Measurements from ENCODE around the gene LAMA4. TPM values are rescaled to one million over a fixed set of nuclear protein-coding genes. Genes with fewer than 3 reads are reported as not detected.

Gene LAMA4
- polyA plus RNA-seq, 3 donors from 2014 or later: not detected

GRCh38 chr6:112286010-112286409, 31.6 kb upstream of the LAMA4 start:
- Mint-ChIP-seq H3K36me3 (no peaks in the 10 kb centered on the region), H3K27ac (peak overlapping the region in 3 of 6 donors; percentile 5 to 76 (median 15)), H3K4me3 (peak overlapping the region in 4 of 5 donors; percentile 3 to 56 (median 30)), H3K9me3 (no peaks in the 10 kb centered on the region), H3K27me3 (ENCODE audit: low read depth in 3 of 3) (peaks cover 15 to 51% (median 21%) of the 10 kb centered on the region in 3 donors), H3K4me1 (peaks cover 22 to 38% of the 10 kb centered on the region in 2 donors)
- peak; percentile 81 to 86 (median 85) for DNase-seq

- Mint-ChIP-seq H3K9me3 (no peaks in the 10 kb centered on the region), H3K36me3 (no peaks in the 10 kb centered on the region), H3K4me1 (peaks cover 22 to 38% of the 10 kb centered on the region in 2 donors), H3K27ac (no peak overlapping the region), H3K27me3 (ENCODE audit: low read depth in 3 of 3) (peaks cover 21 to 53% (median 24%) of the 10 kb centered on the region in 3 donors), H3K4me3 (no peak overlapping the region)
- no peak for DNase-seq
Observed at GRCh38 chr6:112284603-112285002, 30.2 kb upstream of the LAMA4 start.

GRCh38 chr6:112283621-112284020, 29.3 kb upstream of the LAMA4 start:
- no peak for DNase-seq
- no peak overlapping the region for H3K4me3 Mint-ChIP-seq
- no peaks in the 10 kb centered on the region for H3K36me3 Mint-ChIP-seq
- peaks cover 19 to 53% (median 26%) of the 10 kb centered on the region in 3 donors for H3K27me3 Mint-ChIP-seq (ENCODE audit: low read depth in 3 of 3)
- no peak overlapping the region for H3K27ac Mint-ChIP-seq
- no peaks in the 10 kb centered on the region for H3K9me3 Mint-ChIP-seq
- H3K4me1 Mint-ChIP-seq: peaks cover 22 to 38% of the 10 kb centered on the region in 2 donors

DNA sequence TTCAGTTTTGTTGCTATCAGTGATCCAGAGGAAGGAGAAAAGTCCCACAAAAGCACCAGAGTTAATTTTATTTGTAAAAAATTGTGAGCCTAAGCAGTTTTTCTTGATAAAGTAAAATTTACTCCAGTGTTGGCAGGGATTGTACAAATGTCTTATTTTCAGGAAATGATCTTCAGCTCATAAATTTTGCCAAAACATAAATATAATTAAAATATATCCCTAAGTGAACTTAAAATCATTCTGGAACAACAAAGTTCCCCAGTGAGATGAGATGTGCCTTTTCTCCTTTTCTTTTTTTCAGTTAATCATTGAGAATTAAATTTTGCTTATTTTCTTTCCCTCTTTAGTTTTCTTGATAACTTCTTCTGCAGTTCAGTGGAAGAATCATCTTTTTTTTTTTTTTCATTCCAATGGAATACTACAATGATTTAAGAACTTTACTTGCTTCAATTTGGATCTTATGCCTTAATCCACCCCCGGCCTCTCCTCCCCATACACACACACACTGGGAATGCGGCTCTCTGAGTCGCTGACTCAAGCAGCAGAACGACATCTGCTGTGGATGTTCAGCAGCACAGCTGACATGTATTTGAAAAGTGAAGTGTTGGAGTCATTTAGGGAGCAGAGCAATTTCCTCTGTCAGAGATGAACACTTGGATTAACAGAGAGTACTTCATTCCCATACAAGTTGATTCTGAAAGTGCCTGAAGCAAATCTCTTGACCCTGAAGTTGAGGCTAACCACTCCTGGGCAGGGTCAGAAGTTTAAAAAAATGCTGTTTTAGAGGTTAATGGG, 27.7 kb upstream of the LAMA4 start:
- Mint-ChIP-seq H3K9me3 (no peaks in the 10 kb centered on the region), H3K27ac (no peak overlapping the region), H3K4me3 (no peak overlapping the region), H3K27me3 (ENCODE audit: low read depth in 3 of 3) (peaks cover 19 to 49% (median 28%) of the 10 kb centered on the region in 3 donors), H3K4me1 (peaks cover 15 to 28% of the 10 kb centered on the region in 2 donors), H3K36me3 (no peaks in the 10 kb centered on the region)
- no peak for DNase-seq

GRCh38 chr6:112279031-112279935, 24.9 kb upstream of the LAMA4 start:
- no peaks in the 10 kb centered on the region for H3K36me3 Mint-ChIP-seq
- no peak for DNase-seq
- H3K27me3 Mint-ChIP-seq (ENCODE audit: low read depth in 3 of 3): peaks cover 19 to 40% (median 22%) of the 10 kb centered on the region in 3 donors
- no peaks in the 10 kb centered on the region for H3K9me3 Mint-ChIP-seq
- no peak overlapping the region for H3K4me3 Mint-ChIP-seq
- H3K27ac Mint-ChIP-seq: no peak overlapping the region
- peaks cover 0 to 1% of the 10 kb centered on the region in 2 donors for H3K4me1 Mint-ChIP-seq

GRCh38 chr6:112275365-112275764, 21.0 kb upstream of the LAMA4 start:
- no peak overlapping the region for H3K27ac Mint-ChIP-seq
- peaks cover 3 to 8% of the 10 kb centered on the region in 2 donors for H3K4me1 Mint-ChIP-seq
- DNase-seq: no peak
- H3K4me3 Mint-ChIP-seq: no peak overlapping the region
- H3K27me3 Mint-ChIP-seq (ENCODE audit: low read depth in 3 of 3): peaks cover 10 to 20% (median 12%) of the 10 kb centered on the region in 3 donors
- no peaks in the 10 kb centered on the region for H3K9me3 Mint-ChIP-seq
- H3K36me3 Mint-ChIP-seq: no peaks in the 10 kb centered on the region

- H3K4me1 Mint-ChIP-seq: peaks cover 8 to 14% of the 10 kb centered on the region in 2 donors
- no peak overlapping the region for H3K27ac Mint-ChIP-seq
- H3K4me3 Mint-ChIP-seq: no peak overlapping the region
- H3K9me3 Mint-ChIP-seq: peaks cover 0 to 2% (median 0%) of the 10 kb centered on the region in 6 donors
- no peaks in the 10 kb centered on the region for H3K36me3 Mint-ChIP-seq
- peaks cover 10 to 17% (median 16%) of the 10 kb centered on the region in 3 donors for H3K27me3 Mint-ChIP-seq (ENCODE audit: low read depth in 3 of 3)
- no peak for DNase-seq
Observed at GRCh38 chr6:112274774-112275173, 20.4 kb upstream of the LAMA4 start.

DNA sequence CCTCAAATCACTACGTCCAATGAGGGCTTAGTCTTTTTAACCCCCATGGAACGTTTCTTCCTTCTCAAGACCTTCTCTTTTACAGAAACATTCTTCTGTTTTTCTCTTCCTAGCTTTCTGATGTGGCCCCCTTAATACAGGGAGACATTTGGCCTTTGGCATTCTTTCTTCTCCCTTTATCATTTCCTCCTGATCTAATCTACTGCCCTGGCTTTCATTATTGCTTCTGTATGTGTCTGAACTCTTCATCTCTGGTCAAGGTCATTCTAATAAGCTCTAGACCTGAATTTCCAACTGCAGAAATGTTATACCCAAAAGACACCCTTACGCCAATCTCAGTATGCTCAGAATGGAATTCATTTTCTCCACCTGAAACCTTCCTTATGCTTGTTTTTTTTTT, 18.4 kb upstream of the LAMA4 start:
- Mint-ChIP-seq H3K27ac (no peak overlapping the region), H3K4me1 (peaks cover 11 to 18% of the 10 kb centered on the region in 2 donors), H3K27me3 (ENCODE audit: low read depth in 3 of 3) (peaks cover 10 to 13% (median 10%) of the 10 kb centered on the region in 3 donors), H3K4me3 (no peak overlapping the region), H3K9me3 (peaks cover 0 to 3% (median 0%) of the 10 kb centered on the region in 6 donors), H3K36me3 (no peaks in the 10 kb centered on the region)
- no peak for DNase-seq

DNA sequence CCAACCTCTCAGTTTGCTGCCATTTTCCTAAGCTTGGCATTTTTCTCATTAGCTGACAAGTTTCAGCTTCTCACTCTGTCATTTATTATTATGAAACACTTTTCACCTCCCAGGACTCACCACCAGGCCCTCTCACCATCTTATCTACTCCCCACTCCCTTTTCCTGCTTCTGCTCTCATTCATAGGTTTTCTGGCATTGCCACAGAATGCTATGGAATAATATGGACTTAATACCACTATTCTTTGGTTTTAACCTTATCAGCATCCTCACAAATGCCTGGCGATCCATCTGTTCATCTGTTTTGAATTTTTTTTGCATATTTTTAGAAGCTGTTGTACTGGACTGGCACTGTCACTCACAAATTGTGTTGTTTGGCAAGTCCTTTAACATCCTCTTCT, 16.4 kb upstream of the LAMA4 start:
- no peak overlapping the region for H3K27ac Mint-ChIP-seq
- H3K4me3 Mint-ChIP-seq: no peak overlapping the region
- peaks cover 8 to 14% (median 12%) of the 10 kb centered on the region in 3 donors for H3K27me3 Mint-ChIP-seq (ENCODE audit: low read depth in 3 of 3)
- no peak for DNase-seq
- no peaks in the 10 kb centered on the region for H3K36me3 Mint-ChIP-seq
- H3K9me3 Mint-ChIP-seq: peaks cover 0 to 3% (median 0%) of the 10 kb centered on the region in 6 donors
- H3K4me1 Mint-ChIP-seq: peaks cover 11 to 18% of the 10 kb centered on the region in 2 donors

DNA sequence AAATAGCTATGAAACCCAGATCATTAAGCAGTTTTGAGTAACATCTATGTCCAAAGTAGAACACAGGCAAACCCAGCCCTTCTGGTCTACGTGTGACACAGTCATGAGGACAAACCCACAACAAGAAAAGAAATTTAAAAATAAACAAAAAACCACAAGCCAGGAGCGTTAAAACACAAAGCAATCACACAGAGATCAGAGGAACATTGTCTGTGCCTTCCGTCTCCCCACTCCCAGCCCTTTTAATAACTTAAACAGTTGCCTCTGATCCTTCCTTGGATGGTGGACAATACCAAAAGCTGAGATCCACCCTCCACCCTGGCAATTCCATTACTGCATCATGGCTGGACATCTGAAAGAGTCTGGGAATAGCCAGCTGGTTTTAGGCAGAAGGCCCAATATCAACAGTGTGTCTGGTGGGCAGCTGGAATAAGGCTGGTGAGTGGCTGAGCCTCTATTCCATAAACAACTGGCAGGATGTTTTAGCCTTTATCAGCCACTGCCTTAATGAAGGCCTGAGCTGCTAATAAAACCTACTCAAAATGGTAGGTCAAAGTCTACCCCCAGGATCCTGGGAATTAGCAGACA, 15.7 kb upstream of the LAMA4 start:
- Mint-ChIP-seq H3K4me3 (peak overlapping the region in 3 of 5 donors; percentile 10 to 55 (median 11)), H3K27ac (peak overlapping the region in 1 of 6 donors; percentile 12), H3K9me3 (peaks cover 0 to 3% (median 0%) of the 10 kb centered on the region in 6 donors), H3K27me3 (ENCODE audit: low read depth in 3 of 3) (peaks cover 8 to 14% (median 13%) of the 10 kb centered on the region in 3 donors), H3K4me1 (peaks cover 11 to 18% of the 10 kb centered on the region in 2 donors), H3K36me3 (no peaks in the 10 kb centered on the region)
- DNase-seq: peak; percentile 8 to 27 (median 26)

GRCh38 chr6:112269114-112269513, 14.7 kb upstream of the LAMA4 start:
- peaks cover 0 to 3% (median 0%) of the 10 kb centered on the region in 6 donors for H3K9me3 Mint-ChIP-seq
- no peak overlapping the region for H3K27ac Mint-ChIP-seq
- no peaks in the 10 kb centered on the region for H3K36me3 Mint-ChIP-seq
- no peak for DNase-seq
- no peak overlapping the region for H3K4me3 Mint-ChIP-seq
- peaks cover 11 to 18% of the 10 kb centered on the region in 2 donors for H3K4me1 Mint-ChIP-seq
- peaks cover 5 to 16% (median 14%) of the 10 kb centered on the region in 3 donors for H3K27me3 Mint-ChIP-seq (ENCODE audit: low read depth in 3 of 3)

- Mint-ChIP-seq H3K9me3 (peaks cover 0 to 3% (median 0%) of the 10 kb centered on the region in 6 donors), H3K4me1 (peaks cover 11 to 18% of the 10 kb centered on the region in 2 donors), H3K36me3 (no peaks in the 10 kb centered on the region), H3K4me3 (no peak overlapping the region), H3K27ac (no peak overlapping the region), H3K27me3 (ENCODE audit: low read depth in 3 of 3) (peaks cover 5 to 17% (median 11%) of the 10 kb centered on the region in 3 donors)
- no peak for DNase-seq
Observed at GRCh38 chr6:112268654-112269053, 14.3 kb upstream of the LAMA4 start.

- Mint-ChIP-seq H3K4me1 (peaks cover 11 to 18% of the 10 kb centered on the region in 2 donors), H3K4me3 (no peak overlapping the region), H3K27me3 (ENCODE audit: low read depth in 3 of 3) (peaks cover 8 to 18% (median 11%) of the 10 kb centered on the region in 3 donors), H3K27ac (no peak overlapping the region), H3K9me3 (peaks cover 0 to 3% (median 0%) of the 10 kb centered on the region in 6 donors), H3K36me3 (no peaks in the 10 kb centered on the region)
- no peak for DNase-seq
Observed at GRCh38 chr6:112268019-112268418, 13.7 kb upstream of the LAMA4 start.

Measured in immature natural killer cell (primary cell).